ENCODE data around the gene TRAPPC5.

Gene TRAPPC5

DNA sequence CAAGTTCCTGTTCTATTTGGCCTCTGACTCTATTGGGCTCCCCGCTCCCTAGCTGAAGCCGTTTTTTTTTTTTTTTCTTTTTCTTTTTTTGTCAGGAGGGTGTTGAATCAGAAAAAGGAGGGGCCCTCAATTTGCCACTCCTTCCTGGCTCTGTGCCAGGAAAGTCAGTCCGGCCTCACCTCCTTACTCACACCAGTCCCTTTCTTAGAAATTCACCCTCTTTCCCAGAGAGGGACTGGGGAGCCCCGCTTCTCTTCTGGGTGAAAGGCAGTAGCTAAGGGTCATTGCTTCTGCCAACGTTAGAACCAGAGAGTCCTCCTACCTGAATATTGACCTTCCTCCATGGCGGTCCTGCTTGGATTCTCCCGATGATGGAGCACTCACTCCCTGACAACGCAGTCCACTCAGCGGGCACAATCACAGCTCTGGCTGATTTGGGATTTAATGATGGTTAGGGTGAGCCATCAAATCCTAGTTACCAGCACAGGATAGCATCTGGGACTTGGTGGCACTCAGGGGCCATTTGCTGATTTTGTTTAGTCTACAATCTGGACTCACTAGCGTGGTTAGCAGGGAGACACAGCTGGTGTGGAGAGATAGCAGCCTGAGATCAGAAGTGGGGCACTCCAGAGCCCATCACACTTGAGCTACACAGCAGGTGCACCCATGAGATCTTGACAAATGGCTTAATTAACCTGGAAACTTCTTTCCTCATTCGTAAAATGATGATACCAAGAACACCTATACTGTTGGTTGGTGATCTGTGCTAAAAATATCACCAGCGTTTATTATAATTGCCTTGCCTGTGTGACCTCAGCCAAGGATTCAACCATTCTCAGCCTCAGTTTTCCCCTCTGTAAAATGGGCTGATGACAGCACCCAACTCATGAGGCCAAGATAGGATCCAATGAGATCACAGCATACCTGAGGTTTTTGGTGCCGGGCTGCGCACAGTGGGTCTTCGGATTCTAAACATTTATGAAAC is 19.1 kb downstream of the TRAPPC5 start:
- no peak for DNase-seq (ENCODE audit: low read depth, low spot score)

- DNase-seq (ENCODE audit: low read depth, low spot score), result no peak
These were observed 20.5 kb downstream of the TRAPPC5 start for GRCh38 chr19:7701049-7701653.

DNA sequence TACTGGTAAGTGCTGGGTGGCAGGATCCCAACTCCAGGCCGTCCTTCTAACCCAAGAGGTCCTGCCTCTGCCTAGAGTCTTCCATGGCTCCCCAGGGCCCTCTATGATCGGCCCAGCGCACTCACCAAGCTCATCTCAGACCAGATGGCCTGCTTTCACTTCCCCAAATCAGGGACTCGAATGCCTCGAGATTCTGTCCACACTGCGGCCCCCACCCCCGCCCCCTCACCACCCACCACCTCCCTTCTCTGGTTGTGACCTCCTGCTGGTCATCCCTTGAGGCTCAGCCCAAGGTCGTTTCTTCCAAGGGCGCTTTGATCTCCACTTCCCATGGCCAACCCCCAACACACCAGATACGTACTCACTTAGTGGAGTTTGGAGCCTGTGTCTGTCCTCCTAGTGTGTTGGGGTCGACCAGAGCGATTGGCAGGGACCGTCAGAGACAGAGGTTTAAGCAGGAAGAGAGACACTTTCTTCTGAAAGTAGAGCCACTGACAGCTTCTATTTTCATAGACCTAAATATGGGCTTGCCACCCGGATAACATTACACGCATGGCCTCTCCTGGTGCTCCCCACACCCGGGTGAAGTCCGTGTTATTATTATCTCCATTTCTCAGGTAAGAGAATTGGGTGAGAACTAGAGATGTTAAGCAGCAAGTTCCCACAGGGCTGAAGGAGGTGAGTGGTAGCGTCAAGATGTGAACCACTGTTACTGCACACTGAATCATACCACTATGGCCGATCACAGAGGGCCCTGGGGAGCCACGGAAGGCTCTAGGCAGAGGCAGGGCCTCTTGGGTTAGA is 21.2 kb downstream of the TRAPPC5 start, which contains the start of gene FCER2:
FCER2 (minus strand) TSS at position 478 of the 804 bp plus-strand sequence. CDS start 2,371 bp downstream, outside the sequence.
- no peak for DNase-seq (ENCODE audit: low read depth, low spot score)

DNA sequence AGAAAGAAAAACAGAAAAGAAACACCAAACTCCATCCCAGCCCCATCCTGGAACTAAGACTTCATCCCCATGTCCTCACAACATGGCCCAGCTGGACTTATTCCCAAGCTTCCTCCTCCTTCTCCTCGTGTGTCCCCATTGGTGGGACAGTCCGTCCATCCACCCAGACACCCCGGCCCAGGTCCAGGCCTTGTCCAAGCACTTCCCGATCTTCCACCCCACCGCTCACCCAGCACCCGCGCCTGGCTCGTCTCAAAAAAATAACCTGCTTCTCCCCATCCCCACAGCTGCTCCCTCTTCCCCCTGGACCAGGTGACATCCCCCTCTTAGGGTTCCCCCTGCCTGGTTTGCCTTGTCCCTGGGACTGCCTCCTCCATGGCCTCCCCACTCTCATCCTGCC is 22.7 kb downstream of the TRAPPC5 start:
- DNase-seq (ENCODE audit: low read depth, low spot score), result no peak

DNA sequence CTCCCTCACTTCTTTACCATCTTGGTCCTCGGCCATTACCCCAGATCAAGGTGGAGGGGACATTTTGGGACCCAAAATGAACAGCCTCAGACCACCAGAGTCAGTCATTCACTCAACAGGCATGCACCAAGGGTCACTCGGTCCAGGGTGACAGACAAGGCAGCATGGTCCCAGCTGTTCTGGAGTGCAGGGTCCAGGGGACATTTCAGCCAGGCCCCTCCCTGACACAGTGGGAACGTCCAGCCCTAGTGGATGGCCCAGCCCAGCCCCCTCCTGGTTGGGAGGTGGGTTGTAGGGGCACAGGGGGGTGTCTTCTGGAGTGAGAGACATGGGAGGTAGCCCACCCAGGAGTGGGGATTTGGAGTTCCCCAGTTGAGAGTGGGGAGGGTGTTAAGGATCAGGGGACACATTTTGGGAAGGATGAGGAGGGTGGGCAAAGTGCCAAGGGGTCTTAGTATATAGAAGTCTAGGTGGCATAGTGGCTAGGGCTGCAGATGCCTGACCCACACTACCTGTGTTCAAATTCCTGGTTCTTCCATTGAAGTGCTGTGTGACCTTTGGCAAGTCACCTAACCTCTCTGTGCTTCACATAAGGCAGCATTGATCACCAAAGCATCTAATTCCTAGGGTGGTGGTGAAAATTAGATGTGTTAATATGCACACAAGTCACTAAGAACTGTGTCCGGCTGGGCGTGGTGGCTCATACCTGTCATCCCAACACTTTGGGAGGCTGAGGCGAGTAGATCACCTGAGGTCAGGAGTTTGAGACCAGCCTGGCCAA is 23.8 kb downstream of the TRAPPC5 start:
- DNase-seq (ENCODE audit: low read depth, low spot score), result no peak

DNA sequence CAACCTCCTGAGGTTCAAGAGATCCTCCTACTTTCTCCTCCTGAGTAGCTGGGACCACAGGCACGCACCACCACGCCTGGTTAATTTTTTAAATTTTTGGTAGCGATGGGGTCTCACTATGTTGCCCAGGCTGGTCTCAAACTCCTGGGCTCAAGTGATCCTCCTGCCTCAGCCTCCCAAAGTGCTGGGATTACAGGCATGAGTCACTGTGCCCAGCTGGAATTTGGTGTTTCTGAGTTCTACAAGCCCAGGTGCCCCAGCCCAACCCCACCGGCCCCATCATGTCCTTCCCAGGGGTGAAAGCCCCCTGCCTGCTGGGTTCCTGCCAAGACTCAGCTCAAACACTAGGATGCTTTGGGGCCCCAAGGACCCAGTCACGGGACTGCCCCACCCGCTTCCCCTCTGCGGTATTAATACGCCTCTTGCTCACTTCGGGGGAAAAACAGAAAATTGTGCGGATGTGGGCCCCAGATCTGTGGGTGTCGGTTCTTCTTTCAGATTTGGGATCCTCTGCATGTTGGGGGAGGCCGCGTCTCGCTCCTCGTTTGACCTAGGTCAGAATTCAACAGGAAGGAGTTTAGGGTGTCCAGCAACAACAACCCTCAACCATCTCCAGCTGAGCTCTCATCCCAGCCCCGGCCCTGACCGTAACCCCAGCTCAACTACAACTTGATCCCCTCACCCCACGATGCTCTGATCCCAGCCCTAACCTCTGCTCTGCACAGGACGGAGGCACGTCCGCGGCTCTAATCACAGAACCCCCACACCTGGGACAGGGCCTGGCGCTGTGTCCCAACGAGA is 25.0 kb downstream of the TRAPPC5 start:
- peak; percentile 43 for DNase-seq (ENCODE audit: low read depth, low spot score)

DNA sequence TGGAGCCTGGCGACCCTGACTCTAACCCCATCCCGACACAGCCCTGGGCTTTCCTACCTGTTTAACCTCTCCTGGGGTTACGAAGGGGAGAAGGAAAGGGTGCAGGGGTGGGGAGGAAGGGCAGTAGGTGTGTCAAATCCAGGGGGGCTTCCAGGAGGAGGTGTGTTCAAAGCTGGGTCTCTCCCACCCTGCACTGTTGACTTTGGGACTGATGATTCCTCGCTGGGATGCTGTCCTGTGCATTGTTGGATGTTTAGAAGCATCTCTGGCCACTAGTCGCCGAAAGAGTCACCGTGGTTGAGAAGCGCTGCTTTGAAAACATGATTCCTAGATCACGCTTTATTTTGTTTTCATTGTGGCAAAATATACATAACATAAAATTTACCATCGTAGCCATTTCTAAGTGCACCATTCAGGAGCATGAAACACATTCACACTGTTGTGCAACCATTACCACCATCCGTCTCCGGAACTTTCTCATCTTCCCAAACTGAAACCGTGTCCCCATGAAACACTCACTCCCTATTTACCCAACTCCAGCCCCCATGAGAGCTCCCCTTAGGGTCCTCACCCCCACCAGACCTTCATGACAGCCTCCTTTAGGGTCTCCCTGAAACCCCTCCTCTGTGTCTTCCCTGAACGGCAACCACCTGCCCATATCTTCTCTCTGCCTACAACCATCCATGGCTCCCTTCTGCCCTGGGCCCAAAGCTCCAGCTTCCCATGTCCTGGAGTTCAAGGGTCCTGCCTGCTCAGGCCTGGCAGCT is 25.7 kb downstream of the TRAPPC5 start:
- DNase-seq (ENCODE audit: low read depth, low spot score), result no peak

- no peak for DNase-seq (ENCODE audit: low read depth, low spot score)
These were observed 26.4 kb downstream of the TRAPPC5 start for GRCh38 chr19:7706955-7707456.

- DNase-seq (ENCODE audit: low read depth, low spot score), result no peak
These were observed 29.4 kb downstream of the TRAPPC5 start for GRCh38 chr19:7709932-7710460.

DNA sequence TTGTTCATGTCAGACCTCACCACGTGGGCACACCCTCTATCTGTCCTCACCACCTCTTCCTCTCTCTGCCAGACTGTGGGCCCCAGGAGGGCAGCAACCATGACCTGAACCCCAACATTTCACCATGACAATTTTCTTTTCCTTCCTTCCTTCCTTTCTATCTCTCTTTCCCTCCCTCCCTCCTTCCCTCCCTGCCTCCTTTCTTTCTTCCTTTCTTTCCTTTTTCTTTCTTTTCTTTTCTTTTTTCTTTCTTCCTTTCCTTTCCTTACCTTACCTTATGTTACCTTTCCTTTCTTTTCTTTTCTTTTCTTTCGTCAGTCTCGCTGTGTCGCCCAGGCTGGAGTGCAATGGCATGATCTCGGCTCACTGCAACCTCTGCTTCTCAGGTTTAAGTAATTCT is 30.0 kb downstream of the TRAPPC5 start:
- no peak for DNase-seq (ENCODE audit: low read depth, low spot score)

DNA sequence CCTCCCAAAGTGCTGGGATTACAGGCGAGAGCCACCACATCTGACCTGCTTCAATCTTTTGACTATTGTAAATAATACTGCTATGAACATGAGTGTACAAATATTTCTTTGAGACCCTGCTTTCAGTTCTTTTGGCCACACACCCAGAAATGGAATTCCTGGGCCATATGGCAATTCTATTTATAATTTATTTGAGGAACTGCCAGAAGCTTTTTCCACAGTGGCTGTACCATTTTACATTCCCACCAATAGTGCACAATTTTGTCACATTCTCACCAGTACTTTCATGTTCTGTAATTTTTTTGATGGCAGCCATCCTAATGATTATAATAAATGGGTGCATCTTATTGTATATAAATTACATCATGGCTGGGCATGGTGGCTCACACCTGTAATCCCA is 35.0 kb downstream of the TRAPPC5 start:
- DNase-seq (ENCODE audit: low read depth, low spot score), result no peak

DNA sequence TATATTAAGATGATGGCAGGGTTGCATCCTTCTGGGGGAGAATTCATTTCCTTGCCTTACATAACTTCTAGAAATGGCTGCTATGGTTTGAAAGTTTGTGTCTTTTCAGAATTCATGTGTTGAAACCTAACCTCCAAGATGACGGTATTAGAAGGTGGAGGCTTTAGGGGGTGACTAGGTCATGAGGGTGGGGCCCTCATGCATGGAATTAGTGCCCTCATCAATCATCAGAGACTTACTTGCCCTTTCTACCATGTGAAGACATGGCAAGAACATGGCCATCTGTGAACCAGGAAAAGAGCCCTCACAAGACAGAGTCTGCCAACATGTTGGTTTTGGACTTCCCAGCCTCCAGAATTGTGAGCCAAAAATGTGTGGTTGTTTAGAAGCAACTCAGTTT is 36.1 kb downstream of the TRAPPC5 start:
- no peak for DNase-seq (ENCODE audit: low read depth, low spot score)

DNA sequence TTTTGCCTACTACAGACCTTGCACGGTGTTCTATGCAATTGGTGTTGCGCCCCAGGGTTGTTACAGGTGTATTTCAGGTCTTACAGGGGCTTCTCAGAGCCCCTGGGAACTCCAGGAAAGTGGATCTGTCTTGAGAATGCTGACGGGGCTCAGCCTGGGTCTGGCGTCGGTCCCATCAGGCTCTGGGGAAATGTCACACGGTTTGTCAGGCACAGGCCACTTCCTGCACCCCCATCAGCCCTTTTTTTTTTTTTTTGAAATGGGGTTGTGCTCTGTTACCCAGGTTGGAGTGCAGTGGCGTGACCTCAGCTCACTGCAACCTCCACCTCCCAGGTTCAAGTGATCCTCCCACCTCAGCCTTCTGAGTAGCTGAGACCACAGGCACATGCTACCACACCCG is 38.0 kb downstream of the TRAPPC5 start:
- DNase-seq (ENCODE audit: low read depth, low spot score), result no peak

DNA sequence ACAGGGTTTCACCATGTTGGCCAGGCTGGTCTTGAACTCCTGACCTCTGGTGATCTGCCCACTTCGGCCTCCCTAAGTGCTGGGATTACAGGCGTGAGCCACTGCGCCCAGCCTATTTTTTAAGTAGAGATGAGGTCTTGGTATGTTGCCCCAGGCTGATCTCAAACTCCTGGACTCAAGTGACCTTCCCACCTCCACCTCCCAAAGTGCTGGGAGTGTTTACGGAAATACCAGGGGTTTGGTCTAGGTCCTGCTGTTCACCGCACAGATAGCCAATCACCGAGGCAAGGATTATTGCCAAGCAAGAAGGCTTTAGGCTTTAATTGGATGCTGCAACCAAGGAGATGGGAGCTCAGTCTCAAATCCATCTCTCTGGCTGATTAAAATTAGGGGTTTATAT is 39.7 kb downstream of the TRAPPC5 start:
- no peak for DNase-seq (ENCODE audit: low read depth, low spot score)

DNA sequence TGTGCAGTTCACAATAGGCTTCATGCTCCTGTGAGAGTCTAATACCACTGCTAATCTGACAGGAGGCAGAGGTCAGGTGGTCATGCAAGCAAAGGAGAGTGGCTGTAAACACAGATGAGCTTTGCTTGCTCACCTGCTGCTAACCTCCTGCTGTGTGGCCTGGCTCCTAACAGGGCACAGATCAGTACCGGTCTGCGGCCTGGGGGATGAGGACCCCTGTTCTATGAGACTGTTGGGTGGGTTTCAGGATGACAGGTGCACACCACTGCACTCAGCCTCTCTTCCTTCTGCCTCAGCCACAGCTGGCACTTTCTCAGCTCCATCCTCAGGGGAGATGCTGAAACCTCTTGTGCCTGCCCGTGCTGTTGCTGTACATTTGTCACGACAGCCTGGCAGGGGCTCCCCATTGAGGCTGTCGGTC is 41.6 kb downstream of the TRAPPC5 start:
- no peak for DNase-seq (ENCODE audit: low read depth, low spot score)

- no peak for DNase-seq (ENCODE audit: low read depth, low spot score)
These were observed 45.2 kb downstream of the TRAPPC5 start for GRCh38 chr19:7725791-7726190.

DNA sequence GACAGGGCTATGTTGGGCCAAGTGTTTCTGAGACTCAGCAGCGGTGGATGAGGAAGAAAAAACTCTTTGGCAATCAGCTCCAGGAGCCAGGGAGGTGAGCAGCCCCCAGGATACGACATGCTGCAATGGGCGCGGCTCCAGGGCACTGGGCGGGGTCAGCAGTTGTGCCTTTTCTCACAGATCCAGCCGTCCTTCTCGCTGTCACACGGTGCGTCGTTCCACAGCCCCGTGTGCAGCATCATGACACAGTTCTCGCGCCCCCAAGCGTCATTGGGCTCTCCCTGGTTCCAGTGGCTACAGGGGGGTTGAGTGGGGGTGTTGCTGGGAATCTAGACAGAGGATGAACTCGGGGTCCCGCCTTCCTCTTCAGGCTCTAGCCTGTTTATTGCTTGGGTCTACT is 48.6 kb downstream of the TRAPPC5 start:
- no peak for DNase-seq (ENCODE audit: low read depth, low spot score)

GRCh38 chr19:7729831-7730285 is 49.2 kb downstream of the TRAPPC5 start:
- no peak for DNase-seq (ENCODE audit: low read depth, low spot score)

Data from activated naive CD8-positive, alpha-beta T cell treated with anti-CD3 and anti-CD28 coated beads, Interleukin-2, amount 50 U/mL, for 16 hours (primary cell).